GM18873 (cell line): ENCODE measurements around the gene ERLIN1.
"Not testable (repeated sequence)": the region's sequence is repeated elsewhere in the genome, so short reads cannot be mapped to it uniquely, and the experiment has no call there.

Source experiments
- ATAC-seq: cut with Tn5 transposase; IDR thresholded peaks from one replicate; pipeline ENCODE4 v1.9.1; 2021; ENCODE audit warnings: mild to moderate bottlenecking, moderate library complexity, moderate number of reproducible peaks; ENCODE audit not compliant: unreplicated experiment, low FRiP score

The ERLIN1 gene

DNA sequence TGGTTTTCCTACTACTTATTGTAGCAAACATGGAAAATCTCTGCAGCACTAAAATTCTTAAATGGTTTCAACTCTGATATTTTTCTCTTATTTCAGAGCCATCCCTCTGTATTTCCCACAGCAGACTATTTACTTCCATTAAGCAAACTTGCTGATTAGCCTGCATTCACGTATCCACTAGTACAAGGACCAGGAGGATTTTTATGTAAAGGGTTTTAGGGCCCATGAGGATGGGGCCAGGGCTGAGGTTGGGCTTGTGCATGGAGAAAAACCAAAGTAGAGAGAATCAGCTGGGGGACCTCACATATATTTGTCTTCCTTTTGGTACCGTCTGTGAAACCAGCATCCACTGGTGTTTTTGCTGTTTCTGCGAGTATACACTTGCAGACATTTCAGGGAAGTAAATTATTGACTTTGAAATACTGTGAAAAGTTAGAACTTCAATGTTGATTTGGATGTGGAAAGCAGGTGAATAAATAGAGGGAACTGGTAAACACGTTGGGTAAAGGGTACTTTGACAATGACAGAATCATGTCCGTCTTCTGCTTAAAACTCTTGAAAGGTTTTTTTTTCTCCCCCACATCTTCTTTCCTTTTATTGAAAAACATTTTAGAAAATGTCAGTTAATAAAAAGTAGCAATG lies 44.3 kb downstream of the ERLIN1 start:
- ATAC-seq: no peak

DNA sequence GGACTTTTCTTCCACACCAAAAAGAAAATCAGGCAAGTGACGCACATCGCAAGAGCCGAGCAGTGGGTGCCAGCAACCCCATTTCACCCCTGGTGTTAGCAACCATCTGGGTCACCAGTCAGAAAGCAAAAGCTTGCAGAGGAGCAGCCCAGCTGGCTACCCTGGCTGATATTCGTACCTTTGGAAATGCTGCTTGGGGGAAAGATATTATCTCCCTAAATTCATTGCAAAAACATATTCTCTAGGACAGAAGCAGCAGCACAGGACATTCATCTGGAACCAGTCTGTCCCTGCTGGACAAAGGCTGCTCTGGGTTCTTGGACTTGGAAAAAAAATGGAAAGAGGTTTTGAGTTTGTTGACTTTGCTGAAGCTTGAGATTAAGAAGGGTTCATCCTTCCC lies 45.8 kb downstream of the ERLIN1 start:
- ATAC-seq: no peak

DNA sequence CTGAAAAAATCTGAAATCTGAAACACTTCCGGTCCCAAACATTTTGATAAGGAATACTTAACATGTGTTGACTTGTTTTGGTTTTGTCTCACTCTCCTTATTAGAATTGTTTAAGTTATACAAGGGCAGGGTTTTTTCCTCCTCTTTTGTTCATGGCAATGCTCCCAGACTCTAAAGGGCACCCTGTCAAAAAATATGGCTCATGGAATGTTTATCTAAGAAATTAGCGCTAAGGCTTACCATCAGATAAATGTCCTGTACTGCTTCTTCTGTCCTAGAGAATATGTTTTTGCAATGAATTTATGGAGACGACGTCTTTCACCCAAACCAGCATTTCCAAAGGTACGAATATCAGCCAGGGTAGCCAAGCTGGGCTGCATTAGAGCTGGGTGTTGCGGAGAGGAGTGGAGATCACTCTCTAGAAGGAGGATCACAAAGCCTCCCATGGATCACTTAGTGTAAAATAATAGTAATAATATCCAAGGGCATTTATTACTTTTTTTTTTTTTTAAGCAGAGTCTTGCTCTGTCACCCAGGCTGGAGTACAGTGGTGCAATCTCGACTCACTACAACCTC lies 46.8 kb downstream of the ERLIN1 start:
- ATAC-seq: no peak

DNA sequence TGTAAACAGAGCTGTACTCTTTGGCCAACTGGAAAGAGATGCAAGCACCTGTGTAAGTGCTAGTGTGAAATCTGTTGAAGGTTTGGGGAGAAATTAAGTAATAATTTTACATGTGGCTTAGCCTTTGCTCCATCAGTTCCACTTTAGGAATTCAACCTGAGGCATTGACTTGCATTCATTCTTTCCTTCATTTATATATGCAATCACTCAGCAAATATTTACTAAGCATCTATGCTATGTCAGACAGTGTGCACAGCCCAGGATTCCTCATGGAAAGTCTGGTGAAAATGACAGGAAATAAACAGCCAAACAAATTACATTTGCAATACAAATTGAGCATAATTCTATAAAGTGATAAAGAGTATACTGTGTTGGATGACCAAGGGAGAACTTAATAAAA lies 50.3 kb downstream of the ERLIN1 start:
- no peak for ATAC-seq

DNA sequence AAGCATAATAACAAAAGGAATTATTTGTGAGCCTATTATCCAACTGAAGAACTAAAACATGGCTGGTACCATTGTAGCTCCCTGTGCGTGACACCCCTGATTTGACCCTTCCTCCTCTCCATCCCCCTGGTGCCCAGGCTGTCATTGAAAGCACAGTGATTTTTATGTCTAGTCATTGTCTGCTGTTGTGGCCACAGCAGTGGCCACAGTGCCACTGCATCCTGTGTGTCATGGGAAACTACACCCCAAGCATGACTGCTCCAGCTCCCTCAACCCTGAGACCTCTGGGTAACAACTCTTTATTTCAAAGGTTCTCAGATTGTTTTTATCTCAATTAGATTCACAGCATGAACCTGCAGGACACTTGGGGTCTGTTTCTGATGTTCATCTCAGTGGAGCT lies 52.0 kb downstream of the ERLIN1 start:
- no peak for ATAC-seq

DNA sequence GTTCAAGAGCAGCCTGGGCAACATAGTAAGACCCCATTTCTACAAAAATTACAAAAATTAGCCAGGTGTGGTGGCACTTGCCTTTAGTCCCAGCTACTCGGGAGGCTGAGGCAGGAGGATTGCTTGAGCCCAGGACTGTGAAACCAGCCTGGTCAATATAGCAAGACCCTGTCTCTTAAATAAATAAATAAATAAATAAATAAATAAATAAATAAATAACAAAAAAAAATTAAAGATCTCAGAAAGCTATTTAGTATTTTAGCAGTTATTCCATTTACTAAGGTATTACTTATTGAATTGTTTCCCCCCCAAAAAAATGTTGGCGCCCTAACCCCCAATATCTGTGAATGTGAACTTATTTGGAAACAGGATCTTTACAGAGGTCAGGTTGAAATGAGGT lies 53.4 kb downstream of the ERLIN1 start:
- no peak for ATAC-seq

DNA sequence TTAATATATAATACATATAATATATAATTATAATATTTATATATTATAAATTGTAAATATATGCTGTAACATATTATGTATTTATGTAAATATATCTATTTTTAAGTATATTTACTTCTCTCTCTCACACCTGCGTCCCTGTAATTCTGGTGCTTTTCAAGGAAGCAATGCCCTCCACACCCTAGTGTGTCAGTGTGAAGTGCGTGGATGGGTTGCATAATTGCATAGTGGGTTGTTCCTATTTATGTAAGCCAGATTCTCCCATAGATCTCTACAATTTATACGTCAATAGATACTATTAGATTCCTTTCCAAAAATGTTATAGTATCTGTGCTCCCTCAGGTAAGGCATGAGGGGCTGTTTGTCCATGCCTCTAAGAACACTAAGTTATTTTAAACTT lies 54.3 kb downstream of the ERLIN1 start:
- no peak for ATAC-seq

DNA sequence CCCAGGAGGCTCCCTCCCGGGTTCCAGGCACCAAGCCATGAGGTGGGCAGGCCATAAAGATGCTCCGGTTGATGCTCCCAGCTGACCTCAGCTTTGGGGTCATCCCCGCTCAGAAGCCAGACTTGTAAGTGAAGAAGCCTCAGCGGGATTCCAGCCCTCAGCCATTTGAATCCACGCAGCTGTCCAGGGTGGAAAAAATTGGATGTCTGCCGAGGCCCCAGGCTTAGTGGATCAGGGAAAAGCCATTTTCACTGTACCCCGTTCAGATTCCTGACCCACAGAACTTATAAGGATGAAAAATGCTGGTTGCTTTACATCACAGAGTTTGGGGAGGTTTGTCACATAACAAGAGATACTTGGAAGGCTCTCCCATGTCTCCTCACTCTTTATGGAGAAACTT lies 55.0 kb downstream of the ERLIN1 start:
- no peak for ATAC-seq

DNA sequence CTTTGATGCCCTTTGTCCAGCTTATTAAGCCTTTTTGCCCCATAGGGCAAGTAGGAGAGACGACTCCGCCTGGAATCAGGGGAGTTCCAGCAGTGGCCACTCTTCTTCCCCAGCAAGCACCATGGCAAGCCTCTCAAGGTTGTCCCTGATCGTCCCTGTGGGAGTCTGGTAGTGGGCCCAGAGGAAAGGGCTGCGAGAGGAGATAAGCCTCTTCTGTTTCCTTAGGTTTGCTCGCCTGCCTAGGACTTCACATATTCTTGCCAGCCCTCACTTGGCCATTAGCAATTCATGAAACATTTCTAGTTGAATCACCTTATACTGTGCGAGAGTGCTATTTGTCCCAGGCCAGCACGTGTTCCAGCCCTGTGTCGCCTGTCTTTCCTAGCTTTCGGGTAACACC lies 56.4 kb downstream of the ERLIN1 start:
- ATAC-seq: no peak

DNA sequence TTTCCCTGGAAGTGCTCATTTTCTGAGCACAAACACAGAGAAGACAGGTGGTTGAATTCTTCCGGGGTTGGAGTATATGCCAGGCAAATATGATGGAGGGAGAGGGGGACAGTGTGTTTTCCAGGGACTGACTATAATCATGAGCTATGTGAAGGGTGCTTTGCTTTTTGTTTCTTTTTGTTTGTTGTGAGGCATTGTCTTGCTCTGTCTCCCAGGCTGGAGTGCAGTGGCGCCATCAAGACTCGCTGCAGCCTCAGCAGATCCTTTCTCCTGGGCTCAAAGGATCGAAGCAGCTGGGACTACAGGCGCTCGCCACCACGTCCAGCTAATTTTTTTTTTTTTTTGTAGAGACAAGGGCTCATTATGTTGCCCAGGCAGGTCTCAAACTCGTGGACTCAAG lies 56.9 kb downstream of the ERLIN1 start:
- ATAC-seq: no peak

DNA sequence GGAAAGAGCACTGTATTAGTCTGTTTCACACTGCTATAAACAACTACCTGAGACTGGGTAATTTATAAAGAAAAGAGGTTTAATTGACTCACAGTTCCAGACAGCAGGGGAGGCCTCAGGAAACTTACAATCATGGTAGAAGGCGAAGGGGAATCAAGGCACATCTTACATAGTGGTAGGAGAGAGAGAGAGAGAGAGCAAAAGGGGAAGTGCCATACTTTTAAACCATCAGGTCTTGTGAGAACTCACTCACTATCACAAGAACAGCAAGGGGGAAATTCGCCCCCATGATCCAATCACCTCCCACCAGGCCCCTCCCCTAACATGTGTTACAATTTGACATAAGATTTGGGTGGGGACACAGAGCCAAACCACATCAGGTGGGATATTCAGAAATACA lies 60.5 kb downstream of the ERLIN1 start:
- ATAC-seq: not testable (repeated sequence)

DNA sequence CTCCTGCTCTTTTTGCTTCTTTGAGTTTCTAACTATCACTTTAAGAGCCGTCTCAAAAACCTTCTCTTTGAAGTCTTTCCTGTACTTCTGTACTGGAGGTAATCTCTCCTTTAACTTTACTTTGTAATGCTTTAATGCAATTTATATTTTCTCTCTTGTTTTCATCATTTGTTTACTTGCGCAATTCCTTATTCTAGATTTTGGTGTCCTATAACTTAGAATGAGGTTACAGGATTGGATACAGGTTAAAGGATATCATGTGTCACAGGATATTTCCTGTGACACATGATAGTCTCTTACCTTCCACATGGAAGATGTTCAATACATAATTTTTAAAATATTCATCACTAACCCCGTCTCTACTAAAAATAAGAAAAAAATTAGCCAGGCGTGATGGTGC lies 61.7 kb downstream of the ERLIN1 start:
- no peak for ATAC-seq

DNA sequence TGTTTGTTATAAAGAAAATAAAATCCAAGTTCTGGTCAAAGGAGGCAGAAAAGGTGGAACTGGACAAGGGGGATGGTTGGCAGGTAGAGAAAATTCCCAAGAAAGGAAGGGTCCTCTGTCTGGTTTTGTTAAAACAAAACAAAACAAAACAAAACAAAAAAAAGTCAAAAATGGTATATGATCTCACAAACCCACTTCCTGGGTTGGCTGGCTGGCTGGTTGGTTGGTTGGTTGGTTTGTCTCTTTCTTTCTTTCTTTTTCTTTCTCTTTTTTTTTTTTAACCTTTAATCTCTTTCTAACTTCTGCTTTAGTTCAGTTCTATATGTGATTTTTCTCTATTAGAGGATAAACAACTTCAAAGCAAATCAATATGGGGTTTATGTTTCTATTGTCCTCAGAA lies 63.0 kb downstream of the ERLIN1 start:
- no peak for ATAC-seq

DNA sequence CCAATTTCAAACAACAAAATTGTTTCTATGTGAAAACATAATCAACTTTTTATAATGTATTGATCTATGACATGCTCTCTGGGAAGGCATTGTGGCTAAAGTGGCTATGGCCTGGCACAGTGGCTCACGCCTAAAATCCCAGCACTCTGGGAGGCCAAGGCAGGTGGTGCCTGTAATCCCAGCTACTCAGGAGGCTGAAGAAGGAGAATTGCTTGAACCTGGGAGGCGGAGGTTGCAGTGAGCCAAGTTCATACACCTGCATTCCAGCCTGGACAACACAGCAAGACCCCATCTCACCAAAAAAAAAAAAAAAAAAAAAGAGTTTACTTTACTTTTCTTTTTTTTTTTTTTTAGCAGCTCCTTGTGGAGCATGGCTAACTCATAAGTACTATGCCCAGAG lies 65.3 kb downstream of the ERLIN1 start:
- ATAC-seq: no peak

DNA sequence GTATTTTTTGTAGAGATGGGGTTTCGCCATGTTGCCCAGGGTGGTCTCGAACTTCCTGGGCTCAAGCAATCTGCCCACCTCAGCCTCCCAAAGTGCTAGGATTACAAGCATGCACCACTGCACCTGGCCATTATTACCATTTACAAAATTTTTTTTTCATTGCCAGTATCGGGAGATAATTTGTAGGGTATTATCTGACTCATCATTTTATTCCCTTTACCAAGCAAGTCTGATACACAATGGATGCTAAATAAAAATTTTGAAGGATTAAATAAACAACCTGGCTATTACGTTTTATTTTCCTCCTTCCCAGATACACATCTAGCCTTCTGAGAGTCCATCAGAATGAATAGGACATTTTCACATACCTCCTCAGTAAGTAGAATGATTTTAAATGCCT lies 66.1 kb downstream of the ERLIN1 start:
- no peak for ATAC-seq

DNA sequence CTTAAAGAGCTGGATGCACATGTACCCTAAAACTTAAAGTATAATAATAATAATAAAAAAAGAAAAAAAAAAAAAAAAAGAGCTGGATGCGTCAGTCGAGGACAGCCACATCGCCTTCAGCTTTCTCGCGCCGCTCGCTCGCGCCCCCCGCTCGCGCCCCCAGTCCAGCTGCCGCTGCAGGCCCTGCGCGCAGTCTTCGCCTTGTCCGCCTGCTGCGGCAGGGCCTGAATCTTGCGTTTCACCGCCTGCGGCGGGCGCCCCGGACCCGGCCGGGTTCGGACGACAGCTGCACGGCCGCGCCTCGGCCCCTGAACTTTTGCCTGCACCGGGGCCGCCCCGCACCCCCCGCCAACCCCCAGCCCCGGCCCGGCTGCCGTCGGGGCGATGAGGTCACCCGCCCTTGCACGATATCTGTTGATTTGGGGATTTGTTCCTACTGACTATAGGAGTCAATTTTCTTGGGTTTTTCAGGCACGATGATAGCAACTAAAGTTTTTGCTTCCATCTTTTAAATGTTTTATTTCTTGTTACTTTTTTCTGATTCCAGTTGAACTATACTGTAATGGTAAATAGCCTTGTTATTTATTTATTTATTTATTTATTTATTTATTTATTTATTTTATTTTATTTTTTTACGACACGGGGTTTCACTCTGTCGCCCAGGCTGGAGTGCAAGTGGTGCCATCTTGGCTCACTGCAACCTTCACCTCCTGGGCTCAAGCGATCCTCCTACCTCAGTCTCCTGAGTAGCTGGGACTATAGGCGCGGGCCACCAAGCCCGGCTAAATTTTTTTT lies 70.7 kb downstream of the ERLIN1 start:
- no peak for ATAC-seq

DNA sequence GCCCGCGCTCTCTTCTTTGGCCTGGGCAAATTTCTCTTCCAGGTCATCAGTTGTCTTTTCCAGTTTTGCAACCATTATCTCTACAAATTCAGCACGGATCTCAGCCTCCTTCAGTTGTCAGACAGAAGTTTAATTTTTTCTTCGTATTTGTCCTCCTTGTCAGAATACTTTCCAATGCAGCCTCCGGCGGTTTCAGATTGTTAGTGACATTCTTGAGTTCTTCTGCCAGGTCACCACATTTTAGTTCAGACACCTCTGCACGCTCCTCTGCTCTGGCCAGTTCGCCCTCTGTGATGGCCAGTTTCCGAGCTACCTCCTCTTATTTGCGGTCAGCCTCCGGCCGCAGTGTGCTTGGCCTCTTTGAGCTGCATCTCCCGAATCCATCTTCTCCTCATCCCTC lies 71.4 kb downstream of the ERLIN1 start:
- ATAC-seq: no peak

DNA sequence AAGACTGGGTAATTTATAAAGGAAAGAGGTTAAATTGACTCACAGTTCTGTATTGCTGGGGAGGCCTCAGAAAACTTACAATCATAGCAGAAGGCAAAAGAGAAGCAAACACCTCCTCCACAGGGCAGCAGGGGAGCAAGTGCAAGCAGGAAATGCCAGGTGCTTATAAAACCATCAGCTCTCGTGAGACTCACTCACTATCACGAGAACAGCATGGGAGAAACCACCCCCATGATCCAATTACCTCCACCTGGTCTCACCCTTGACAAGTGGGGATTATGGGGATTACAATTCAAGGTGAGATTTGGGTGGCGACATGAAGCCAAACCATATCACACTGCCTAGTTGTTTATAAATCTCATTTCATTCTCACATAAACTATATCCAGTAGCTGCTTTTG lies 76.2 kb downstream of the ERLIN1 start:
- no peak for ATAC-seq

DNA sequence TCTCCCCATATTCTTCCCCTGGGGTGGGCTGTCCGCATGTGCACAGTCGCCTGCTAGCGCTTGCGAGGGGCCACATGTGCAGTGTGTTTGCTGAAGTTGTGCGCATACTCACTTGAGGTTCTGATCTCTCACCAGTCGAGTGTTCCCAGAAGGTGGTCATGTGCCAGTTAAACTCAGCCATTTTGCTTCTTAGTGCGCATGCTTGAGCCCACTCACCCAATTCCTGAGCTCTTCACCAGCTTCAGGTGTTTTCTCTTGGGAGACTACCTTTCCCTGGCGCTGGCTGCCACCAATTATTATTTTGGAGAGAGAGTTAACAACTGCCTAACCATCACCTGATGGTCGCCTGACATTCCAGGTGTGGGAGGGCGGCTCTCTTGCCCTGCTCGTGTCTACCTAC lies 79.0 kb downstream of the ERLIN1 start:
- no peak for ATAC-seq

DNA sequence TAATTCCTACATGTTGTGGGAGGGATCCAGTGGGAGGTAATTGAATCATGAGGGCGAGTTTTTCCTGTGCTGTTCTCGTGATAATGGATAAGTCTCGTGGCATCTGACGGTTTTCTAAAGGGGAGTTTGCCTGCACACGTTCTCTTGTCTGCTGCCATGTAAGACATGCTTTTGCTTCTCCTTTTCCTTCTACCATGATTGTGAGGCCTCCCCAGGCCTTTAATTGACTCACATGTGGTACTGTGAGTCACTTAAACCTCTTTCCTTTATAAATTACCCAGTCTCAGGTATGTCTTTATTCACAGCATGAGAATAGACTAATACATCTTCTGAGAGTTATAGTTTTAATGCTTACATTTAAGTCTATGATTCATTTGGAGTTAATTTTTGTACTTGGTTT lies 81.5 kb downstream of the ERLIN1 start:
- ATAC-seq: no peak

DNA sequence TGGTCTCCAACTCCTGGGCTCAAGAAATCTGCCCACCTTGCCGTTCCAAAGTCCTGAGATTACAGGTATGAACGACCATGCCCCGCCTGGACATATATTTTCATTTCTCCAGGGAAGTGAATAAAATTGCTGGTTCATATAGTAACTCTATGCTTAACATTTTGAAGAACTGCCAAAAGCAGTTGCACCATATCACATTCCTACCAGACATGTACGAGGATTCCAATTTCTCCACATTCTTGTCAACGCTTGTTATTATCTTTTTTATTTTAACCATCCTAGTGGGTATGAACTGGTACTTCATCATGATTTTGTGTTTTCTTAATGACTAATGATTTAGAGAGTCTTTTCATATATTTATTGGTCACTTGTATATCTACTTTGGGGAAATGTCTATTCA lies 82.2 kb downstream of the ERLIN1 start:
- no peak for ATAC-seq
